ENCODE results near the gene NPC1.

- TF ChIP-seq POLR2AphosphoS5 (IDR thresholded peaks at IDR 0.05; ENCODE audit: low read depth, low read length) (no peak), TAF1 (IDR thresholded peaks at IDR 0.05; ENCODE audit: borderline replicate concordance, insufficient read depth, low read length) (no peak), REST (IDR thresholded peaks at IDR 0.05; ENCODE audit: insufficient read depth in 1 of 2, low read depth in 2 of 2, low read length in 2 of 2) (no peak), FOXP2 (optimal IDR thresholded peaks at IDR 0.05; ENCODE audit: borderline replicate concordance, extremely low read depth, extremely low read length, insufficient read depth) (no peak), SIN3A (IDR thresholded peaks at IDR 0.05; ENCODE audit: borderline replicate concordance, insufficient read depth, low read length) (no peak)
Measured at GRCh38 chr18:23547306-23547705, 39.0 kb downstream of the NPC1 start.

All from PFSK-1 (cell line).